Keratinocyte (primary cell): ENCODE data around the gene CEBPE.

Experiments
- CTCF ChIP-seq, 3 experiments: IDR thresholded peaks in 1 of 3; conservative IDR thresholded peaks in 1 of 3; optimal IDR thresholded peaks in 1 of 3; 2 replicates in 2 of 3; 3 replicates in 1 of 3; pipeline versions ENCODE3 to v1.5.1; 2011; ENCODE audit warnings: low read length in 3 of 3, mild to moderate bottlenecking in 3 of 3, moderate library complexity in 2 of 3, control low read depth in 1 of 3, inconsistent platforms in 1 of 3; ENCODE audit not compliant: insufficient read depth in 2 of 3; ENCODE audit errors: extremely low read depth in 1 of 3
- EZH2 ChIP-seq: IDR thresholded peaks from one replicate; pipeline ENCODE4 v1.6.1; 2012; ENCODE audit warnings: inconsistent platforms, mild to moderate bottlenecking, low read length, moderate library complexity

GRCh38 chr14:23101213-23101970 is 17.7 kb downstream of the CEBPE start:
- TF ChIP-seq CTCF (optimal IDR thresholded peaks at IDR 0.05 in 1 of 3, IDR thresholded peaks at IDR 0.05 in 1 of 3, conservative IDR thresholded peaks at IDR 0.05 in 1 of 3; ENCODE audit: extremely low read depth in 1 of 3, insufficient read depth in 2 of 3, low read length in 3 of 3), result no peak
- no peak for TF ChIP-seq EZH2
